Hepatocyte (in vitro differentiated cells): ENCODE results near the gene SSX2B. TPM values are rescaled to one million over a fixed set of nuclear protein-coding genes. Genes with fewer than 3 reads are reported as not detected.
"Not testable (repeated sequence)": the region's sequence is repeated elsewhere in the genome, so short reads cannot be mapped to it uniquely, and the experiment has no call there.

Source experiments
- DNase-seq: peaks from one replicate; pipeline ENCODE4 v3.0.0-alpha.2; 2016; ENCODE audit warnings: low spot score
- H2AFZ ChIP-seq: fragments of 200-600 bp; sonication (generic); 2 replicates; pipeline ENCODE4 v1.6.0; 2016; ENCODE audit warnings: antibody characterized with exemption, mild to moderate bottlenecking
- H3K27ac ChIP-seq: fragments of 200-600 bp; sonication (generic); 2 replicates; pipeline ENCODE4 v1.5.1; 2016; ENCODE audit warnings: mild to moderate bottlenecking
- H3K27me3 ChIP-seq: fragments of 200-600 bp; sonication (generic); 2 replicates; pipeline ENCODE4 v1.6.1; 2016
- H3K36me3 ChIP-seq: fragments of 200-600 bp; sonication (generic); replicated peaks from 2 replicates; pipeline ENCODE4 v1.5.1; 2016; ENCODE audit warnings: low read depth; ENCODE audit not compliant: insufficient read depth
- H3K4me1 ChIP-seq: fragments of 200-600 bp; sonication (generic); 2 replicates; pipeline ENCODE4 v1.5.1; 2016; ENCODE audit warnings: mild to moderate bottlenecking, moderate library complexity; ENCODE audit not compliant: insufficient read depth
- H3K4me2 ChIP-seq: fragments of 200-600 bp; sonication (generic); 2 replicates; pipeline ENCODE4 v1.6.0; 2016
- H3K4me3 ChIP-seq: fragments of 200-600 bp; sonication (generic); 2 replicates; pipeline ENCODE4 v1.5.1; 2016; ENCODE audit warnings: mild to moderate bottlenecking
- H3K79me2 ChIP-seq: fragments of 200-600 bp; sonication (generic); 2 replicates; pipeline ENCODE4 v1.6.0; 2017; ENCODE audit warnings: mild to moderate bottlenecking
- H3K9me2 ChIP-seq: fragments of 200-600 bp; sonication (generic); replicated peaks from 2 replicates; pipeline ENCODE4 v1.6.0; 2017; ENCODE audit warnings: mild to moderate bottlenecking; ENCODE audit not compliant: insufficient read depth
- H3K9me3 ChIP-seq: fragments of 200-600 bp; sonication (generic); 2 replicates; pipeline ENCODE4 v1.5.1; 2016; ENCODE audit warnings: low read depth, mild to moderate bottlenecking
- H4K20me1 ChIP-seq: fragments of 200-600 bp; sonication (generic); 2 replicates; pipeline ENCODE4 v1.6.0; 2016; ENCODE audit warnings: mild to moderate bottlenecking; ENCODE audit not compliant: insufficient read depth, poor library complexity, severe bottlenecking
- WGBS: methylation state at CpG from one replicate; pipeline ENCODE4 v1.1.6; 2016; ENCODE audit warnings: low lambda C conversion rate; ENCODE audit errors: missing lambda C conversion rate; 5-methylcytosine and 5-hydroxymethylcytosine counted together
- polyA plus RNA-seq: library from polyadenylated mRNA; unstranded; fragments of >200 nt; fragmentation: Nextera tagmentation; extraction: Ambion mirVana; gene quantifications from 2 replicates; pipeline ENCODE4 v1.2.1, GENCODE V29; 2016
- small RNA-seq: library from RNA; depleted of rRNA; stranded (forward); fragments of <200 nt; gene quantifications from one replicate; pipeline ENCODE3, GENCODE V24; 2014
- total RNA-seq: library from RNA; depleted of rRNA; stranded (reverse); fragments of >200 nt; gene quantifications from 2 replicates; pipeline ENCODE4 v1.2.3, GENCODE V29; 2014

SSX2B gene
- total RNA-seq (not detected in 2 replicates), polyA plus RNA-seq (not detected in 2 replicates)

DNA sequence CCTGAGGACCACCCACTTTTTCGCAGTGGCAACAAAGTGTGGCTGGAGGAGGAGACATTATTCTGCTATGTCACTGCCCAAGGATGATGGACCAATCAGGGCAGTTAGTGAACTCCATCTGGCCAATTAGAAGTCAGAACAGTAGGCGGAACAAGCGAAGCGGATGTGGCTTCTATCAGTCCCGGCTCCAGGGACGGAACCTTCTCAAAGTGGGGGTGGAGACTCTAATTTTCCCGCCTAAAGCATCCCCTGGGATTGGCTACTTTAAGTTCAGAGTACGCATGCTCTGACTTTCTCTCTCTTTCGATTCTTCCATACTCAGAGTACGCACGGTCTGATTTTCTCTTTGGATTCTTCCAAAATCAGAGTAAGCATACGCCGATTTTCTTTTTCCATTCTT is at the start of gene SSX2B:
TSS of gene SSX2B (plus strand) at position 301 of the 400 bp plus-strand sequence. CDS start 1,429 bp downstream, outside the sequence.
- no CpG with 5 or more reads among the region's 13 CpGs for WGBS
- H3K4me1 ChIP-seq, H3K79me2 ChIP-seq, DNase-seq, H3K4me2 ChIP-seq, H3K9me2 ChIP-seq, H3K9me3 ChIP-seq, H3K36me3 ChIP-seq, H2AFZ ChIP-seq, H3K27ac ChIP-seq, H4K20me1 ChIP-seq, H3K27me3 ChIP-seq, H3K4me3 ChIP-seq: not testable (repeated sequence)

GRCh38 chrX:52707078-52707477 is 44.0 kb upstream of the SSX2B start, which contains the start of gene SSX2:
TSS of gene SSX2 (minus strand) at chrX:52707178. CDS start at chrX:52705749, 1,429 bp downstream.
- H4K20me1 ChIP-seq, H3K4me1 ChIP-seq, DNase-seq, H3K27me3 ChIP-seq, H3K4me2 ChIP-seq, H3K9me2 ChIP-seq, H3K36me3 ChIP-seq, H2AFZ ChIP-seq, H3K4me3 ChIP-seq, H3K9me3 ChIP-seq, H3K79me2 ChIP-seq, H3K27ac ChIP-seq: not testable (repeated sequence)
- WGBS = no CpG with 5 or more reads among the region's 13 CpGs

DNA sequence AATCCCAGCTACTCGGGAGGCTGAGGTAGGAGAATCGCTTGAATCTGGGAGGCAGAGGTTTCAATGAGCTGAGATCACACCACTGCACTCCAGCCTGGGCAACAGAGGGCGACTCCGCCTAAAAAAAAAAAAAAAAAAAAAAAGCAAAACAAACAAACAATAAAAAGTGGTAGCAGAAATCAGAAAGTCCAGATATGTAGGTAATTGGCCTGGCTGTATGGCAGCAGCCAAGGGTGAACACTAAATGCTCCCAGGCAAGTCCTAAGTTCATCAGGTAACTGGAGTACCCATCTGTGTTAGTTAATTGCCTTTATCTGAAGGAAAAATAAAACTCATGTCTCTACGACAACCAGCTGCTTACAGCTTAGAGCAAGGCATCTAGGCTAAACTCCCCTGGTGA is 14.9 kb downstream of the SSX2B start:
- H3K36me3 ChIP-seq, H3K4me1 ChIP-seq, H3K27me3 ChIP-seq, DNase-seq, H2AFZ ChIP-seq, H3K27ac ChIP-seq, H3K9me2 ChIP-seq, H3K4me3 ChIP-seq, H3K9me3 ChIP-seq, H4K20me1 ChIP-seq, H3K79me2 ChIP-seq, H3K4me2 ChIP-seq: not testable (repeated sequence)
- 63% methylated on average over 2 of the region's 5 CpGs for WGBS

DNA sequence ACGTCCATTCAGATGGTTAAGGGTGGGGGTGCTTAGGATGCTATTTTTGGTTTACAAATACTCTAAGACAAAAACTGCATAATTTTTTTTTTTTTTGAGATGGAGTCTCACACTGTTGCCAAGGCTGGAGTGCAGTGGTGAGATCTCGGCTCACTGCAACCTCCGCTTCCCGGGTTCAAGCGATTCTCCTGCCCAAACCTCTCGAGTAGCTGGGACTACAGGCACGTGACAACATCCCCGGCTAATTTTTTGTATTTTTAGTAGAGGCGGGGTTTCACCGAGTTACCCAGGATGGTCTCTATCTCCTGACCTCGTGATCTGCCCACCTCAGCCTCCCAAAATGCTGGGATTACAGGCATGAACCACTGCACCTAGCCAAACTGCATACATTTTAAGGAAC is 22.5 kb downstream of the SSX2B start:
- H3K4me2 ChIP-seq, H3K27me3 ChIP-seq, H4K20me1 ChIP-seq, H3K79me2 ChIP-seq, H3K4me3 ChIP-seq, H2AFZ ChIP-seq, H3K4me1 ChIP-seq, DNase-seq, H3K9me3 ChIP-seq, H3K9me2 ChIP-seq, H3K36me3 ChIP-seq, H3K27ac ChIP-seq: not testable (repeated sequence)
- WGBS = 68% methylated on average over 10 of the region's 11 CpGs

GRCh38 chrX:52797327-52797726 is 46.3 kb downstream of the SSX2B start, which contains the start of gene SPANXN5:
TSS of gene SPANXN5 (minus strand) at chrX:52797427. CDS start at chrX:52797348, 79 bp downstream.
- not testable (repeated sequence) for H3K27ac ChIP-seq, H3K4me2 ChIP-seq, H3K36me3 ChIP-seq, H3K79me2 ChIP-seq, H3K27me3 ChIP-seq, H2AFZ ChIP-seq, DNase-seq, H3K9me3 ChIP-seq, H3K4me3 ChIP-seq, H4K20me1 ChIP-seq, H3K9me2 ChIP-seq, H3K4me1 ChIP-seq
- WGBS = 86% methylated on average over 2 of the region's 2 CpGs

- not testable (repeated sequence) for H3K27me3 ChIP-seq, H3K79me2 ChIP-seq, H3K4me2 ChIP-seq, DNase-seq, H3K36me3 ChIP-seq, H3K4me3 ChIP-seq, H4K20me1 ChIP-seq, H3K9me2 ChIP-seq, H3K9me3 ChIP-seq, H3K4me1 ChIP-seq, H2AFZ ChIP-seq, H3K27ac ChIP-seq
- 56% methylated on average over 2 of the region's 2 CpGs for WGBS
Measured at GRCh38 chrX:52804876-52805275, 53.8 kb downstream of the SSX2B start.

Small RNAs within 50 kb of the gene (small RNA-seq; reads per million reads assigned to genes)
- gene AC244505.3 (not detected), gene AC244505.5 (not detected), gene AC244505.6 (not detected), gene AC244505.7 (not detected)

Other genes with a start within 250 kb of the SSX2B start
- gene XAGE1B, start 234.2 kb upstream of the SSX2B start, total RNA-seq = not detected in 2 replicates
- not detected in 2 replicates for gene XAGE1B, start 234.2 kb upstream of the SSX2B start, polyA plus RNA-seq
- not detected in 2 replicates for gene SSX7, start 96.4 kb upstream of the SSX2B start, total RNA-seq
- not detected in 2 replicates for gene SSX7, start 96.4 kb upstream of the SSX2B start, polyA plus RNA-seq
- not detected in 2 replicates for gene SSX2, start 44.1 kb upstream of the SSX2B start, total RNA-seq
- gene SSX2, start 44.1 kb upstream of the SSX2B start, polyA plus RNA-seq = not detected in 2 replicates
- gene SPANXN5, start 46.2 kb downstream of the SSX2B start, total RNA-seq = not detected in 2 replicates
- not detected in 2 replicates for gene SPANXN5, start 46.2 kb downstream of the SSX2B start, polyA plus RNA-seq
- not detected in 2 replicates for gene XAGE5, start 60.0 kb downstream of the SSX2B start, total RNA-seq
- gene XAGE5, start 60.0 kb downstream of the SSX2B start, polyA plus RNA-seq = not detected in 2 replicates
- gene XAGE3, start 116.8 kb downstream of the SSX2B start, total RNA-seq = not detected in 2 replicates
- 0.34 TPM in 1 of 2 replicates, not detected in the other for gene XAGE3, start 116.8 kb downstream of the SSX2B start, polyA plus RNA-seq
- gene FAM156B, start 146.1 kb downstream of the SSX2B start, total RNA-seq = 15.3 and 20.1 TPM in 2 replicates
- gene FAM156B, start 146.1 kb downstream of the SSX2B start, polyA plus RNA-seq = 25.6 and 28.2 TPM in 2 replicates
- 10.8 and 16.9 TPM in 2 replicates for gene FAM156A, start 207.3 kb downstream of the SSX2B start, total RNA-seq
- gene FAM156A, start 207.3 kb downstream of the SSX2B start, polyA plus RNA-seq = 26.6 and 43.1 TPM in 2 replicates